Upper lobe of right lung (tissue), 1 donor: ENCODE data around the gene PLA2G2A. TPM values are rescaled to one million over a fixed set of nuclear protein-coding genes. Genes with fewer than 3 reads are reported as not detected.

ENCODE experiments used
- ATAC-seq: fragments of 200-7000 bp; cut with Tn5 transposase; one replicate; pipeline ENCODE4 v1.9.1; 2020; ENCODE audit warnings: mild to moderate bottlenecking, moderate library complexity
- DNase-seq: peaks from one replicate; pipeline ENCODE4 v3.0.0-alpha.2; 2020
- H3K27ac ChIP-seq: fragments of 200-600 bp; one replicate; pipeline ENCODE4 v1.8.0; 2022
- H3K27me3 ChIP-seq: fragments of 200-600 bp; one replicate; pipeline ENCODE4 v1.8.0; 2022; ENCODE audit warnings: mild to moderate bottlenecking
- H3K36me3 ChIP-seq: fragments of 200-600 bp; one replicate; pipeline ENCODE4 v1.8.0; 2022
- H3K4me1 ChIP-seq: fragments of 200-600 bp; one replicate; pipeline ENCODE4 v1.8.0; 2022
- H3K4me3 ChIP-seq: fragments of 200-600 bp; one replicate; pipeline ENCODE4 v1.8.0; 2022; ENCODE audit warnings: mild to moderate bottlenecking
- H3K9me3 ChIP-seq: fragments of 200-600 bp; one replicate; pipeline ENCODE4 v1.8.0; 2022
- intact Hi-C: fragments of 100-400 bp; cut with DNase I; formaldehyde crosslinking; loops from one replicate; pipeline ENCODE4 v1.11.0; 2022
- total RNA-seq: library from RNA; stranded (reverse); fragmentation: NEBNext Ultra II Directional; extraction: Animal tissue kit (Norgen Biotek cat#: 25700); gene quantifications from one replicate; pipeline ENCODE4 v1.2.1, GENCODE V29; 2021
- TF ChIP-seq, protein P1 (sequence below): fragments of 200-600 bp; IDR thresholded peaks from one replicate; pipeline ENCODE4 v1.8.0; 2022; ENCODE audit warnings: antibody characterized with exemption
- donor health status: DM: no; HTN: yes; CAD: no; lungs with severe emphysema.

Gene PLA2G2A
- total RNA-seq, 1 donor from 2014 or later: 19.7 TPM

- TF ChIP-seq, protein P1, sequence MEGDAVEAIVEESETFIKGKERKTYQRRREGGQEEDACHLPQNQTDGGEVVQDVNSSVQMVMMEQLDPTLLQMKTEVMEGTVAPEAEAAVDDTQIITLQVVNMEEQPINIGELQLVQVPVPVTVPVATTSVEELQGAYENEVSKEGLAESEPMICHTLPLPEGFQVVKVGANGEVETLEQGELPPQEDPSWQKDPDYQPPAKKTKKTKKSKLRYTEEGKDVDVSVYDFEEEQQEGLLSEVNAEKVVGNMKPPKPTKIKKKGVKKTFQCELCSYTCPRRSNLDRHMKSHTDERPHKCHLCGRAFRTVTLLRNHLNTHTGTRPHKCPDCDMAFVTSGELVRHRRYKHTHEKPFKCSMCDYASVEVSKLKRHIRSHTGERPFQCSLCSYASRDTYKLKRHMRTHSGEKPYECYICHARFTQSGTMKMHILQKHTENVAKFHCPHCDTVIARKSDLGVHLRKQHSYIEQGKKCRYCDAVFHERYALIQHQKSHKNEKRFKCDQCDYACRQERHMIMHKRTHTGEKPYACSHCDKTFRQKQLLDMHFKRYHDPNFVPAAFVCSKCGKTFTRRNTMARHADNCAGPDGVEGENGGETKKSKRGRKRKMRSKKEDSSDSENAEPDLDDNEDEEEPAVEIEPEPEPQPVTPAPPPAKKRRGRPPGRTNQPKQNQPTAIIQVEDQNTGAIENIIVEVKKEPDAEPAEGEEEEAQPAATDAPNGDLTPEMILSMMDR: no peak
- Histone ChIP-seq H3K27me3 (peaks cover 10% of the 10 kb centered on the region), H3K4me1 (peaks cover 15% of the 10 kb centered on the region), H3K9me3 (no peaks in the 10 kb centered on the region), H3K4me3 (no peak overlapping the region), H3K36me3 (no peaks in the 10 kb centered on the region), H3K27ac (no peak overlapping the region)
- intact Hi-C loops: no loop called here
- no peak for ATAC-seq
- DNase-seq: no peak
Measured at GRCh38 chr1:19975423-19976193, 3.8 kb downstream of the PLA2G2A start.

DNA sequence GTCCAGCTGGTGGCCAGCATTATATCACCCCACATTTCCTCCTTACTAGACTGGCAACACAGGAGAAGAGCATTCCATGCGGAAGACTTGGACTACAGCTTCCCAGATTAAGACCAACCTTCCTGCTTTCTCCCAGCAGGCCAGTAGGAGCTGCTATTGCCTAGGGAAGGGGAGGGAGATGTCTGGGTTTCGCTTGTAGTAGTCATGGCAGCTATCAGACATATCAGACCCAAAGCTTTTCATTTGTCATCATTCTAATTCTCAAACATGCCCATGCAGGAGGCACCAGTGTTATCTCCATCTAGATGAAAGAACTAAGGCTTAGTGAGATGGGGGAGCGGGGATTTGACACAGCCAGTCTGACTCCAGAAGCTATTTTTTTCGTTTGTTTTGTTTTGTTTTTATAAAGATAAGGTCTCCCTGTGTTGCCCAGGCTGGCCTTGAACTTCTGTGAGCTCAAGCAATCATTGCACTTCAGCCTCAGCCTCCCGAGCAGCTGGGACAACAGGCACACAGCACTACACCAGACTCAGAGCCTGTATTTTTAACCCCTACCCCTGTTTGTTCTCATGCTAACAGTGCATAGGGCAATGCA is 4.5 kb downstream of the PLA2G2A start:
- Histone ChIP-seq H3K9me3 (no peaks in the 10 kb centered on the region), H3K36me3 (no peaks in the 10 kb centered on the region), H3K4me1 (peaks cover 8% of the 10 kb centered on the region), H3K4me3 (no peak overlapping the region), H3K27me3 (peaks cover 10% of the 10 kb centered on the region), H3K27ac (no peak overlapping the region)
- DNase-seq (no peak), ATAC-seq (peak; percentile 91)
- intact Hi-C loops: no loop called here
- TF ChIP-seq, protein P1: peak; percentile 80

DNA sequence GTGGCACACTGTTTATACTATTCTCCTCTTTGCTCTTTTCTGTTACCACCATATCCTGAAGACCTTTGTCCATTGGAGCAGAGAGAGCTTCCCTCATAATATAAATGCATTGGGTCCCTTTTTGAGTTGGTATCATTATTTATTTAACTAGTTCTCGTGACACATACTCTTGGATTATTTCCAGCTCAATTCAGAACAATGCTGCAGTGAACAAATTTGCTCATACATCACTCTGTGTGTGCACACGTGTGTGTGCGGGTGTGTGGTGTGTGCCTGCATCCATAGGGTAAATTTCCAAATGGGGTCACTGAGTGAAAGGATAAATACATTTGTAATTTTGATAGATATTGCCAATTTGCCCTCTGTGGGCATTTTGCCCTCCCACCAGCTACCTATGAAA is 5.8 kb downstream of the PLA2G2A start:
- Histone ChIP-seq H3K9me3 (no peaks in the 10 kb centered on the region), H3K36me3 (no peaks in the 10 kb centered on the region), H3K4me3 (no peak overlapping the region), H3K27ac (no peak overlapping the region), H3K27me3 (peaks cover 10% of the 10 kb centered on the region), H3K4me1 (no peaks in the 10 kb centered on the region)
- TF ChIP-seq, protein P1: no peak
- no peak for ATAC-seq
- intact Hi-C loops: no loop called here
- DNase-seq: no peak

DNA sequence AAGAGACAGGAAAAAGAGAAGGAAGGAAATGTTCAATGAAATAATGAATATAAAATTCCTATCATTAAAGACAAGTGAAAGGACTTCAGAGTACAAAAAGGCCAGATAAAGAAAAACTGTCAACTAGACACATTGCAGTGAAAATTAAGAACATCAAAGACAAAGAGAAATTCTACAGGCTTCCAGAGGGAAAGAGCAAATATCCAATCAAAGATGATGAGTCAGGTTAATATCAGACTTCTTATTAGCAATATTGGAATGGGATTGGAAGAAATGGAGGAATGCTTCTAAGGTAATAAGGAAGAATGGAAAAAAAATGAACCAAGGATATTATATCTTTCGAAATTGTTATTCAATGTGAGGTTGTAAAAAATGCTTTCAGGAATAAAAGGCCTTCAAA is 7.8 kb downstream of the PLA2G2A start:
- H3K36me3 ChIP-seq: no peaks in the 10 kb centered on the region
- H3K9me3 ChIP-seq: no peaks in the 10 kb centered on the region
- H3K4me3 ChIP-seq: no peak overlapping the region
- no peak for ATAC-seq
- H3K27ac ChIP-seq: no peak overlapping the region
- TF ChIP-seq, protein P1: no peak
- H3K4me1 ChIP-seq: no peaks in the 10 kb centered on the region
- DNase-seq: no peak
- H3K27me3 ChIP-seq: peaks cover 10% of the 10 kb centered on the region
- intact Hi-C loops: no loop called here

- Histone ChIP-seq H3K4me1 (no peaks in the 10 kb centered on the region), H3K9me3 (no peaks in the 10 kb centered on the region), H3K27ac (no peak overlapping the region), H3K4me3 (no peak overlapping the region), H3K27me3 (peaks cover 10% of the 10 kb centered on the region), H3K36me3 (no peaks in the 10 kb centered on the region)
- intact Hi-C loops: no loop called here
- DNase-seq: no peak
- TF ChIP-seq, protein P1: no peak
- ATAC-seq: no peak
Measured at GRCh38 chr1:19969898-19970660, 9.3 kb downstream of the PLA2G2A start.
